HG03457 (cell line): ENCODE measurements around the gene SYNRG.
"Not testable (repeated sequence)": the region's sequence is repeated elsewhere in the genome, so short reads cannot be mapped to it uniquely, and the experiment has no call there.

Source experiments
- ATAC-seq: cut with Tn5 transposase; IDR thresholded peaks from one replicate; pipeline ENCODE4 v1.9.1; 2021; ENCODE audit warnings: moderate number of reproducible peaks; ENCODE audit not compliant: unreplicated experiment

SYNRG gene, protein sequence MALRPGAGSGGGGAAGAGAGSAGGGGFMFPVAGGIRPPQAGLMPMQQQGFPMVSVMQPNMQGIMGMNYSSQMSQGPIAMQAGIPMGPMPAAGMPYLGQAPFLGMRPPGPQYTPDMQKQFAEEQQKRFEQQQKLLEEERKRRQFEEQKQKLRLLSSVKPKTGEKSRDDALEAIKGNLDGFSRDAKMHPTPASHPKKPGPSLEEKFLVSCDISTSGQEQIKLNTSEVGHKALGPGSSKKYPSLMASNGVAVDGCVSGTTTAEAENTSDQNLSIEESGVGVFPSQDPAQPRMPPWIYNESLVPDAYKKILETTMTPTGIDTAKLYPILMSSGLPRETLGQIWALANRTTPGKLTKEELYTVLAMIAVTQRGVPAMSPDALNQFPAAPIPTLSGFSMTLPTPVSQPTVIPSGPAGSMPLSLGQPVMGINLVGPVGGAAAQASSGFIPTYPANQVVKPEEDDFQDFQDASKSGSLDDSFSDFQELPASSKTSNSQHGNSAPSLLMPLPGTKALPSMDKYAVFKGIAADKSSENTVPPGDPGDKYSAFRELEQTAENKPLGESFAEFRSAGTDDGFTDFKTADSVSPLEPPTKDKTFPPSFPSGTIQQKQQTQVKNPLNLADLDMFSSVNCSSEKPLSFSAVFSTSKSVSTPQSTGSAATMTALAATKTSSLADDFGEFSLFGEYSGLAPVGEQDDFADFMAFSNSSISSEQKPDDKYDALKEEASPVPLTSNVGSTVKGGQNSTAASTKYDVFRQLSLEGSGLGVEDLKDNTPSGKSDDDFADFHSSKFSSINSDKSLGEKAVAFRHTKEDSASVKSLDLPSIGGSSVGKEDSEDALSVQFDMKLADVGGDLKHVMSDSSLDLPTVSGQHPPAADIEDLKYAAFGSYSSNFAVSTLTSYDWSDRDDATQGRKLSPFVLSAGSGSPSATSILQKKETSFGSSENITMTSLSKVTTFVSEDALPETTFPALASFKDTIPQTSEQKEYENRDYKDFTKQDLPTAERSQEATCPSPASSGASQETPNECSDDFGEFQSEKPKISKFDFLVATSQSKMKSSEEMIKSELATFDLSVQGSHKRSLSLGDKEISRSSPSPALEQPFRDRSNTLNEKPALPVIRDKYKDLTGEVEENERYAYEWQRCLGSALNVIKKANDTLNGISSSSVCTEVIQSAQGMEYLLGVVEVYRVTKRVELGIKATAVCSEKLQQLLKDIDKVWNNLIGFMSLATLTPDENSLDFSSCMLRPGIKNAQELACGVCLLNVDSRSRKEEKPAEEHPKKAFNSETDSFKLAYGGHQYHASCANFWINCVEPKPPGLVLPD (N-terminal part only)

DNA sequence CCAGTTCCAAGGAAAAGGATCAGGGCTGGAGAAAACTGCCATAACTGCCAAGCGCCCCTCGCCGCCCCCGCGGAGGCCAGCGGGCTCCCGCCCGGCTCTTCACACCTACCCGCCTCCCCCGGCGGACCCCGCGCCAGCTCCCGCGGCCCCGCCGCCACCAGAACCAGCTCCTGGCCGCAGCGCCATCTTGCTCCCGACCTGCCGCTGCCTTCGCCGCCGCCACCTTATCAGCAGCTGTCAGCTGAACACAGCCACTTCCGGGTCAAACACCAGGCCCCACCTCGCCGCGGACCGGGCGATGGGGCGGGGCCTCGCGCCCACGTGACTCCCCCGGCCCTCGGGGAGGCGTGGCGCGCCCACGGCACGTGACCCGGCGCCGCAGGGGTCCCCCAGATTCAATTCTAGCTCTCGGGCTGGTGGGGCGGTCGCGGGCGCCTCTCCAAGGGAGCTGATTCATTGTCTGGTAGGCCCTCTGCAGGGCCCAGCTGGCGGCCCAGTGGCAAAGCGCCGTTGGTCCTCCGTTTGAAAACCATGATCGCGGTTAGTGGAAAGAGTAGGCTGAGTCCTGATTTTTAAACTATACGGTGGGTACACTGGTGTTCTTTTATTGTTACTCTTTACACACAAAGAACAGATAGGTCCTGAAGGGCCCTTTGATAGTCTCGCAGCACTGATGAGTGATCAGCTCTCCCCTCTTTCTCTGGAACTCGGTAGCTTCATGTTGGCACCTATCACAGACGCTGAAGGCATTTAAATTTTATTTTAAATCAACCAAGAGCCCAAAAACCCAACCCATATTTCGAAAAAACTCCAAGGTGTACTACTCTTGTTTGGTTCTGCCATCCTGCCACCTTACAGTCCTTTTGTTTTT is at the start of gene SYNRG:
Gene SYNRG (minus strand): TSS at position 249 of the 871 bp plus-strand sequence. CDS start 63 bp downstream, at position 186.
- ATAC-seq = peak; percentile 65

DNA sequence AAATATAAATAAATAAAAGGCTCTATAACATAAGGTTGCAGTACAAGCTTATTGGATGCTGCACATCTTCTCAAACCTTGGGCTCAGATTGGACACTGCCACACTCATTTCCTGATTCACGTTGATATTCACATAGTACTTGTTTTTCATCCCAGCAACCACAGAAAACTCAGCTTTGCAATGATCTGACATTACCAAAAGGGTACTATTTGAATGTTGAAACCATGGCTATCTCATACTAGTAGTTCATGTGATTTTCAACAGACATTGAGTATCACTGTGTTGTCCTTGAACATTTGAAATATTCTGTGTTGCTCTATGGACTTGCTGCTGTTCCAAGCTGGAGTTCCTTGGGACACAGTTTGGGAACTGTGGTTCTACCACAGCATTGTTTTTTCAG is 48.0 kb upstream of the SYNRG start:
- no peak for ATAC-seq

DNA sequence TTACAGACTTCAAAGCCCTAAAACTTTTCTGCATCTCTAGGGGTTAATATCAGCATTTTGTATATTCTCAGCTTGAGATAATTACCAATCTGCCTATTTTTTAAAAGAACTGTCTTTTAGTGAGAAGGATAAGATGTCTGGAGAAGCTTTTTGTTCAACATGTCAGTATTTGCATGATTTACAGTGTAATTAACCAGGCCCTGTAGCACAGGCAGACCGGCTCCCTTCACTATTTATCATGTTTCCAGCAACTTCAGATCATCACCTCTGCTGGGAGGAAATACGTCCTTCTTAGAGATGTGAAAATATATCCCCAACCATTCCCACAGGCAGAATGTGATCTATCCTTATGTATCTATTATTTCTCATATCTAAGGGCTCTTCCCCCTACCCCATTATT is 42.6 kb upstream of the SYNRG start:
- ATAC-seq = no peak

DNA sequence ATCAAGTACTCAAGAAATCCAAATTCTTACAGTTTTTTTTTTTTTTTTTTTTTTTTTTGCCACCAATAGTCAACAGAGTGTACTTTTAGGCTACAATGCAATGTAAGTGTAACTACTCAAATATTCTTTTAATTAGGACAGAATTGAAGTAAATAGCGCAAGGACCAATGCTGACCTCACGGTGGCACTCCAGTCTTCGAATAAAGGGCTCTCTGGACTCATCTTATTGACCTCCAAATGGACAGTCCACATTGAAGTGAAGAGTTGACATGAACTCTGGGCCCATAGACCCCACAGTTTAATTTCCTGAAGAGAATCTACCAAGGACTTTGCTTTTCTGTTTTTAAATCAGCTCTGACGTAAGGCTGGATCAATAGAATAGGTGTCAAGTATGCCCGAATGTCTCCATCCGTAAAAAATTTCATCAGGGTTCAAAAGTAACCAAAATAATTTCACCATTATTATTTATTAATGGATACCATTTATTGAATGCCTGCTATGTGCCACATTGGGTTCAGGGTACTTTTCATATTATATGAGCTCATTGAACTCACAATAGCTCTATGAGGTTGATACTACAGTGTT is 41.3 kb upstream of the SYNRG start:
- no peak for ATAC-seq

DNA sequence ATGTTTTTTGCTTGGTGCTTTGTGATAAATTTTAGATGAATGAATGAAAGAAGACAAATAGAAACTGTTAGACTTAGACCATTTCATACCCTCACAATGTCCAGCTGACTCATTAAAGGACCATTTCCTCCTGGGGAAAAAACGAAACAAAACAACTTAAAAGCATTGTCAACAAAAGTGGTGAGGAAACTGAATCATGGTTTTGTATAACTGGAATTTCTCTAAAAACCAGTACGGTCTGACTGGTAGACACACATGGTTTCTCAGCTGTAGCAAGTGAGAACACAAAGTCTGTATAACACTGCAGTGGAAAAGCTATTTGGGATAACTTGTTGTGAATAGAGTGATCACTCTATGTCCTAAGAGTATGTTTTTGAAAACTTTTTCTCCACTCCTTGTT is 39.3 kb upstream of the SYNRG start:
- no peak for ATAC-seq

DNA sequence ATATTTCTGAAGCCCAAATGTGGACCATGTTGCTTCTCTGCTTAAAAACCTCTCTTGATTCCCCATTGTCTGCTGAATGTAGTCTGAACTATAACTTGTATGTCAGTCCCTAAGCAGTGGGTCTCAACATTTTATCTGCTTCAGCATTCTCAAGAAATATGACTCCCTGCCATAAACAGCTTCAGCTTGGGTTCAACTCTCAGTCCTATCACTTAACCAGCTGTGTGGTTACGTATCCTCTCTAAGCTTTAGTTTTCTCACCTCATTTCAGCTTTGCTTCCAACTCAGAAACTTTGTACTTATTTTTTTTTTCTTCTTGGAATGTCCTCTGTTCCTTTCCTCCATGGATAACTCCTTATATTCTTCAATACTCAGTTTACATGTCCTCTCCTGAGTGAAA is 38.6 kb upstream of the SYNRG start:
- no peak for ATAC-seq

DNA sequence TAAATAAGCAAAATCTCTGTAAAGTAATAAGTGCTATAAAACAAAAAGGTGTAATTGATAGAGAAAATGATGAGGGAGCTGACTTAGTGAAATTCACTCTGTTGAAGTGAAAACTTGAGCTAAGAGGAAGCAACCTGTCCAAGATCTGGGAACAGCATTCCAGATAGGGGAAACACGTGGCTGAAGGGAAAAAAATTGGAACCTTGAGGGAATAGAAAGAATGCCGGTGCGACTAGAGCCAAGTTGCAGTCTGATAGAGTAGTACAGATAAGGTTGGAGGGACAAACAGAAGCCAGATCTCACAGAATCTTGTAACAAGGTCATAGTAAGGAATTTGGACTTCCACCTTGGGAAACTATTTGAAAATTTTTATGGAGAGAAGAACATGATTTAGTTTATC is 34.7 kb upstream of the SYNRG start:
- no peak for ATAC-seq

DNA sequence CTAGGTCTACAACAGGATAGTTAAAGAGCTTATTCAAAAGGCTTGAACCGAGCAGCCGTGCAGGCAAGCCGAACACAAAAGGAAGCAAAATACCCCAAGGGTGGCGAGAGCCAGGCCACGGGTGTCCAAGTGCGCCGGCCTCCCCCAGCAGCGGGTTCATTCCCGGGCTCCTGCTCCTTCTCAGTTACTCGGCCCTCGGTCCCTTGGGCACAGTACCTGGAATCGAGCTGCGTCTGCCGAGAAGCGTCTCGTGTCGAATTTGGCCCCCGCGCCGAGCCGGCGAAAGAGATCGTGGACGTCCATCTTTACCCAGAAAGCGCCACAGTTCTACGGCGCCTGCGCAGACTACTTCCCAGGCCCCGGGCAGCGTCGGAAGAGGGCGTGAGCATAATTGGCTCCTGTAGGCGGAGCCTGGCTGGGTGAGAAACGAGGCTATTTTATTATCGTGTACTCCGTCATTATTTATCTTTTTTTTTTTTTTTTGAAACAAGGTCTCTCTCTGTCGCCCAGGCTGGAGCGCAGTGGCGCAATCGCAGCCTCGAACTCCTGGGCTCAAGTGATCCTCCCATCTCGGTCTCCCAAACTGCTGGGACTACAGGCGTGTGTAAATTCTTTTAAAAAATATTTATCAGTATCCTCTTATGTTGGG is 34.0 kb upstream of the SYNRG start, which contains the start of gene DDX52:
Gene DDX52 (minus strand): TSS at position 329 of the 649 bp plus-strand sequence. CDS start 26 bp downstream, at position 303.
- peak; percentile 70 for ATAC-seq

DNA sequence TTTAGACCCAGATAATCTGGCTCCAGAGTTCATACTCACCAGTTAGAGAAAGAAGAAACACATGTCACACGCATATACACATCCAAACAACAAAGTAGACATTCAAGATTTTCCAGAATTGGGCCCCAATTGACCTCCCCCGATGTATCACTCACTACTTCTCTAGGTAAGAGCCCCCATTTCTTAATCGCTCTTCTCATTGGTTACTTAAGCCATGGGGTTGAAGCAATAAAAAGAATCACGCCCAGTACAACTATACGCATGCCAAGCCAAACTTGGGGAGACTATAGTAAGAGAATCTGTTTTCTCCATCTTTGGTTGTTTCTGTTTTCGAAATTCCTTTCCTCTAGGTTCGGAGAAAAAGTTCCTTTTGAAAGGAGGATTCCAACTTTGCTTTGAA is 33.5 kb upstream of the SYNRG start:
- ATAC-seq = no peak

DNA sequence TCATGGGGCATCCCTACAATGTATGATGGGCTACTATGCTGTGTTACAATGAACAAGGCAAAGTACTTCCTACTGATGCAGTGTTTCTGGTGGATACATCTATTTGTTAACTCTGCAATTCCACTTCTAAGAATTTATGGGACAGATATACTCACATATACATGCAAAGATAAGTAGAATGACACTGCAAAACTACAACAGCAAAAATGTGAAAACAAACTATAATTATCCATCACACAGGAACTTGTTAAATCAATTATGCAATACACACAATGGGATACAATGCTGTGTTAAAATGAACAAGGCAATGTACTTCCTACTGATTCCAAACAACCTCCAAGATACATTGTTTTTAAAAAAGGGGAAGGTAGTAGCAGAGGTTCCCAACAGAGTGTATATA is 30.8 kb upstream of the SYNRG start:
- no peak for ATAC-seq

DNA sequence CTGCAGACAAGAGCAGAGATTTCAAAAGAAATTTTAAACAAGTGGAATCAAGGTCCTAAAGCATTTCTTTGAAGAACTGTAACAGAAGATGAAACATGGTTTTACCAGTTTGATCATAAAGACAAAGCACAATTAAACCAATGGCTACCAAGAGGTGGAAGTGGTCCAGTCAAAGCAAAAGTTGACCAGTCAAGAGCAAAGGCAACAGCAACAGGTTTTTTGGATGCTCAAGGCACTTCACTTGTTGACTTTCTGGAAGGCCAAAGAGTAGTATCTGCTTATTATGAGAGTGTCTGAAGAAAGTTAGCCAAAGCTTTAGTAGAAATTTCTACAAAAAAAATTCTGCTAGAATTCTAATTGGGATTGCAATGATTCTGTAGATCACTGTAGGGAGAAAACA is 28.7 kb upstream of the SYNRG start:
- no peak for ATAC-seq

DNA sequence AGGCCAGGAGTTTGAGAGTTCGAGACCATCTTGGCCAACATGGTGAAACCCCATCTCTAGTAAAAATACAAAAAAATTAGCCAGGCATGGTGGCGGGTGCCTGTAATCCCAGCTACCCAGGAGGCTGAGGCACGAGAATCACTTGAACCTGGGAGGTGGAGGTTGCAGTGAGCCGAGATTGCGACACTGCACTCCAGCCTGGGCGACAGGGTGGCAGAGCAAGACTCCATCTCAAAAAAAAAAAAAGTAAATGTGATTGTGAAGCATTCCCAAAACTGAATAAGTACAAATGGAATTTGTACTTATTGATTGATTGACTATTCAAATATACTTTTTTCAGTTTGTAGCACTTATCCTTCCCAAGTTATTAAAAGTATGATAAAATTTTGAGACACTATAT is 7.2 kb upstream of the SYNRG start:
- not testable (repeated sequence) for ATAC-seq

DNA sequence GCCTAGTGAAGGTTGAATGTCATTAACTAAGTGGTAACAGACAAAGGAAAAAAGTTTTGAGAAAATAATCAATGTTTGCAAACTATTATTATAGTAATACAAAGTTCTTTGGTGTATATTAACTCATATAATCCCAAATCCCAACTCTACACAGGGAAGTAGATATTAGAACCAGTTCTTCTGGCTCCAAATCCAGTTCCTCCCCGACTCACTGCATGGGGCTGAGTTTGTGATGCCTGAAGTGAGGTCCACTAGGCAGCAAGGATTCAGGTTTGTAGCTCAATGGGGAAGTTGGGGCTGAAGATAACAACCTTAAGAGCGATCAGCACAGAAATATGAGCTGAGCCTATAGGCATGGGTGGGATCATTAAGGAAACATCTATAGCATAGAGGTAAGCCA is 5.6 kb upstream of the SYNRG start:
- no peak for ATAC-seq

DNA sequence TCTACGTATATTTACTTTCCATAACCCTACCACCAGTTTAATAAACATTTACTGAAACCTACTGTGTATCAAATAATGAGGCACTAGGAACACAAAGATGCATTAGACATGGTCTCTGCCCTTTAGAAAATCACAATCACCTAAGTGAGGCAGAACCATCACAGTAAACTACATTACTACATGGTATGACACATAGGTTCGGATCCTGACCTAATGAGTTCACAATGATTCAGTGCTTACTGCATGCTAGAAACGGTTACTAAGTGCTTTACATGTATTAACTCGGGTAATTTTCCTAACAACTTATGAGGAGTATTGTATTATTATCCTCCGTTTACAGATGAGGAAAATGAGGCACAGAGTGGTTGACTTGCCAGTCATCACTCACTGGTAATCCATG is 5.2 kb upstream of the SYNRG start:
- ATAC-seq = no peak

DNA sequence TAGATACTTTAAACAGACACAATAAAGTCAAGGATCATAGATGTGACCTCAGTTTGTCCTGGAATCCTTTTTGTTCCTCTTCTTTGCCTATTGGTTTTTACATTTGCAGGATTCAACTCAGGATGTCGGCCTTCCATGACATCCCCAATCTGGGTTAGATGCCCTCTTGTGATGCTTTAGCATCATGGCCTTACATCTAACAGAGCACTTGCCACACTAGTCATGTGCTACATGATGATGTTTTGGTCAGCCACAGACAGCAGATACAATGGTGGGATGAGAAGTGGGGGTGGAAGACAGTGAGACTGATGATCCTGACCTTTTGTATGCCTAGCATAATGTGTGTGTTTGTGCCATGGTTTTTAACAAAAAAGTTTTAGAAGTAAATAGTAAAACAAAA is 1.8 kb upstream of the SYNRG start:
- no peak for ATAC-seq

DNA sequence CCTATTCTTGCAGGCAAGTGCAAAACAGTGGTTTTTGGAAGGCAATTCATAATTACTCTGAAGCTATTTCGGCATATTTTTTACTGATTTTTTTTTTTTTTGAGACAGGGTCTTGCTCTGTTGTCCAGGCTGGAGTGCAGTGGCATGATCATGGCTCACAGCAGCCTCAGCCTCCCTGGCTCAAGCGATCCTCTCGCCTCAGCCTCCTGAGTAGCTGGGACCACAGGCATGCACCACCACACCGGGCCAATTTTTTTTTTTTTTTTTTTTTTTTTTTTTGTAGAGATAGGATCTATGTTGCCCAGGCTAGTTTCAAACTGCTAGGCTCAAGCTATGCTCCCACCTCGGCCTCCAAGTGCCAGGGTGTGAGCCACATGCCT is 813 bp upstream of the SYNRG start:
- ATAC-seq = not testable (repeated sequence)

DNA sequence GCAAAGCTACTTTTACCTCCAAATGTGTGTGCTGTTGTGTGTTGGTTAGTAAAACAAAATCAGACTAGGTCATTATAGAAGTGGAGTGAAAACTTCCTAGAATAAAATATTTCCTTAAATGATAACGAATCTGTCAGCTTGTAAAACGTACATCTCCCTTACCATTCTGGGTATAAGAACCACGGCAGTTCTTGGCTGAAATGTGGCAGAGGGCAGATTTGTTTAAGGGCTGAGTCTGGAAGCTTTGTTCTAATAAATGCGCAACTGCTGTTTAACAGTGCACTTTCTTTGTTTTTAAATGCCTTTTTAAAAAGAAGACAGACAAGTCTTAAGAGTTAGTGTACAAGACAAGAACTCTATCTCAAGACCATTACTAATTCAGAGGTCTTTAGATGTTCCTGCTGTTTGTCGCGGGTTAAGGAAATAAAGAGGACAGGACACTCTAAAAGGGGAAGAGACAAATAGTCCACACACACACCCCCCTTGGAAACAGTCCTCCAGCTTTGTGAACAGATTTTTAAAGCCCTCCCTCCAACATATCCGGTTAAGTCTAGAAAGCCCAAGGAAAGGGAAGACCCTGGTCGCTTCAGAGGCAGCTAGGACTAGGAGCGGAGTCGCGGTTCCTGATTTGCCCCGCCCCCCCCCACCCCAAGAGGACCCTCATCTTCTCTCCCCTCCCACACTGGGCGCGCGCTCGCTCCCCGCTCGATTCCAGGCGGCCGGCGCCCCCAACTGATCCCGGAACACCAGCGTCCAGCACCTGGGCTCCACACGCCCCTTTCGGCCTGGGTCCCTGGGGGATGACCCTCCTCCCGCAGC is 658 bp downstream of the SYNRG start:
- peak; percentile 18 for ATAC-seq

DNA sequence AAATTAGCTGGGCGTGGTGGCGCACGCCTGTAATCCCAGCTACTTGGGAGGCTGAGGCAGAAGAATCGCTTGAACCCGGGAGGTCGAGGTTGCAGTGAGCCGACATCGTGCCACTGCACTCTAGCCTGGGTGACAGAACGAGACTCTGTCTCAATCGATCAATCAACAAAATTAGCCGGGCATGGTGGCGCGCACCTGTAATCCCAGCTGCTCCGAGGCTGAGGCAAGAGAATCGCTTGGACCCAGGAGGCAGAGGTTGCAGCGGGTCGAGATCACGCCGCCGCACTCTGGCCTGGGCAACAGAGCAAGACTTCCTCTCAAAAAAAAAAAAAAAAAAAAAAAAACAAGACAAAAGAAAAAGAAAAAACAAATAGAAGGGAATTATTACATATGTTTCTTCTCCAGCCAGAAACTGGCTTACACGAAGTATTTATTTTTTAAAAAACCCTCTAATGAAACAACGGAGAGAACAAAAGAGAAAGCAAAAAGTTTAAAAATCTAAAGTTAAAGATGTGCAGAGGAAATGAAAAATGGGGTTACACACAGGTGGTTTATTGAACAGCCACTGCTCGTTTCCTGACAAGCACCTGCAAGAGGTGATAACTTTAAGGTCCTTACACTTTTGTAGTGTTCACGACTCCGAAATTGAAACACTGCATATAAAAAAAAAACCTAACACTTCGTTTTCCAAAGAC is 1.4 kb downstream of the SYNRG start:
- no peak for ATAC-seq
